Measurements from ENCODE around the gene COX15. TPM values are rescaled to one million over a fixed set of nuclear protein-coding genes. Genes with fewer than 3 reads are reported as not detected.

The COX15 gene
- total and polyA plus RNA-seq, 2 of the 8 experiments (the other 6 are each of a cell fraction or from before 2014, with no cell fraction given) = 17.5 to 36.6 TPM

DNA sequence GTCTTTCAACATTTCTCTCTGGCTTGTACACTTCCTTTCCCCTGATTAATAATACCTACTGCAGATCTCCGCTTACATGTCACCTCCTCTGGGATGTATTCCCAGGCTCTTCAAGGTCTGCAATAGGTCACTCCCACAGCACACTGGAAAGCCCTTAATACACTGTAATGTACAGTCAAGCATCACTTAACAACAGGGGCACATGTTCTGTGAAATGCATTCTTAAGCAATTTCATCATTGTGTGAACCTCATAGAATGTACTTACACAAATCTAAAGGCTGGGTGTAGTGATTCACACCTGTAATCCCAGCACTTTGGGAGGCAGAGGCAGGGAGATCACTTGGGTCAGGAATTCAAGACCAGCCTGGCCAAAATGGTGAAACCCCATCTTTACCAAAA is 1.9 kb downstream of the COX15 start:
- Histone ChIP-seq H3K79me1 (ENCODE audit: low read depth, low read length) (peaks cover 2% of the 10 kb centered on the region; the same call in 1 of the 2 replicates), H3K79me2 (ENCODE audit: control insufficient read depth in 1 of 2, insufficient read depth in 2 of 2, low read length in 2 of 2) (peaks cover 0 to 22% of the 10 kb centered on the region in 2 experiments; a peak in 2 of 4 replicates), H3K4me1 (replicated peaks in 1 of 4; ENCODE audit: control insufficient read depth in 3 of 4, insufficient read depth in 4 of 4, low read length in 3 of 4) (no peaks in the 10 kb centered on the region), H4K8ac (ENCODE audit: extremely low read depth, insufficient read depth, low read length) (no peak overlapping the region), H3K56ac (replicated peaks; ENCODE audit: insufficient read length, low read depth, low read length) (no peak overlapping the region), H3K14ac (ENCODE audit: insufficient read length) (no peak overlapping the region), H4K20me1 (replicated peaks in 1 of 2; ENCODE audit: control insufficient read depth in 1 of 2, insufficient read depth in 2 of 2, low read length in 2 of 2) (no peaks in the 10 kb centered on the region), H4K5ac (ENCODE audit: insufficient read length, low read depth, low read length) (no peak overlapping the region), H3K27ac (ENCODE audit: low read depth, low read length) (no peak overlapping the region), H2BK20ac (ENCODE audit: low read length) (no peak overlapping the region), H3K23me2 (ENCODE audit: low read depth, low read length) (no peaks in the 10 kb centered on the region), H3K4me2 (ENCODE audit: insufficient read depth in 1 of 2, low read depth in 2 of 2, low read length in 2 of 2) (no peak overlapping the region), H3K4ac (replicated peaks; ENCODE audit: insufficient read length, low read depth, low read length) (no peak overlapping the region), H2BK5ac (ENCODE audit: low read depth, low read length) (no peak overlapping the region), H4K91ac (replicated peaks; ENCODE audit: insufficient read length, low read length) (no peak overlapping the region), H2BK15ac (ENCODE audit: low read length) (no peak overlapping the region), H3K23ac (ENCODE audit: insufficient read length) (no peak overlapping the region), H3K36me3 (ENCODE audit: control insufficient read depth in 2 of 4, insufficient read depth in 4 of 4, low read length in 3 of 4) (peaks cover 4 to 23% (median 15%) of the 10 kb centered on the region in 4 experiments; a peak in 7 of 8 replicates), H2AFZ (ENCODE audit: low read length) (no peak overlapping the region), H3K18ac (ENCODE audit: extremely low read depth, low read length) (no peak overlapping the region), H2AK5ac (ENCODE audit: low read depth, low read length) (no peak overlapping the region), H3K27me3 (replicated peaks in 1 of 4; ENCODE audit: control insufficient read depth in 3 of 4, extremely low read depth in 1 of 4, insufficient read depth in 3 of 4, low read length in 3 of 4) (no peaks in the 10 kb centered on the region), H3K9me3 (ENCODE audit: insufficient read depth in 2 of 2, low read depth in 1 of 2, low read length in 1 of 2) (no peaks in the 10 kb centered on the region), H3K4me3 (ENCODE audit: extremely low read depth in 1 of 4, insufficient read depth in 2 of 4, low read depth in 3 of 4, low read length in 4 of 4) (no peak overlapping the region), H2BK120ac (replicated peaks; ENCODE audit: low read depth, low read length) (no peak overlapping the region), H3K9ac (replicated peaks in 1 of 4; ENCODE audit: extremely low read depth in 1 of 4, low read depth in 3 of 4, low read length in 3 of 4) (no peak overlapping the region), H2BK12ac (ENCODE audit: low read depth, low read length) (no peak overlapping the region)
- ChIA-PET CTCF (ENCODE audit: partially characterized antibody) (no interaction called here), POLR2A (ENCODE audit: partially characterized antibody) (interaction anchor here (0.6 kb wide), 1 partner anchor 12 kb away, joined by 3 read pairs; no protein-coding TSS in a partner anchor)
- no peak for FAIRE-seq
- WGBS, 2 experiments (ENCODE audit: extremely low coverage in 1 of 2, insufficient coverage in 1 of 2, insufficient read length in 1 of 2, insufficient replicate concordance in 2 of 2, low coverage in 1 of 2, low lambda C conversion rate in 2 of 2, missing lambda C conversion rate in 1 of 2) = 93% methylated on average over 1 of the region's 1 CpG; no CpG with 5 or more reads in 1 of the 2 experiments
- no peak for DNase-seq (ENCODE audit: low read depth in 1 of 2, low spot score in 2 of 2)
- no peak for TF ChIP-seq ATF3 (IDR thresholded peaks at IDR 0.05; ENCODE audit: insufficient read depth, low read depth, low read length)
- TF ChIP-seq GTF2F1 (IDR thresholded peaks at IDR 0.05; ENCODE audit: borderline replicate concordance, low read depth, low read length) = no peak
- TF ChIP-seq ASH2L (IDR thresholded peaks at IDR 0.05; ENCODE audit: low read length) = no peak
- TF ChIP-seq BACH1 (IDR thresholded peaks at IDR 0.05; ENCODE audit: low read length) = no peak
- no peak for TF ChIP-seq CHD1 (IDR thresholded peaks at IDR 0.05; ENCODE audit: low read depth, low read length)
- TF ChIP-seq, protein P1, sequence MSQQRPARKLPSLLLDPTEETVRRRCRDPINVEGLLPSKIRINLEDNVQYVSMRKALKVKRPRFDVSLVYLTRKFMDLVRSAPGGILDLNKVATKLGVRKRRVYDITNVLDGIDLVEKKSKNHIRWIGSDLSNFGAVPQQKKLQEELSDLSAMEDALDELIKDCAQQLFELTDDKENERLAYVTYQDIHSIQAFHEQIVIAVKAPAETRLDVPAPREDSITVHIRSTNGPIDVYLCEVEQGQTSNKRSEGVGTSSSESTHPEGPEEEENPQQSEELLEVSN (IDR thresholded peaks at IDR 0.05) = no peak
- no peak for TF ChIP-seq CBX8 (IDR thresholded peaks at IDR 0.05; ENCODE audit: borderline replicate concordance, low read depth, low read length)
- TF ChIP-seq BRCA1 (IDR thresholded peaks at IDR 0.05; ENCODE audit: low read depth, low read length) = no peak
- no peak for TF ChIP-seq CHD2 (IDR thresholded peaks at IDR 0.05; ENCODE audit: low read length)
- no peak for TF ChIP-seq GABPA (IDR thresholded peaks at IDR 0.05; ENCODE audit: borderline replicate concordance, insufficient read depth, low read length)
- TF ChIP-seq POLR2A (IDR thresholded peaks at IDR 0.05; ENCODE audit: control extremely low read depth in 1 of 2, low read depth in 2 of 2, low read length in 2 of 2) = no peak
- TF ChIP-seq JUN (IDR thresholded peaks at IDR 0.05; ENCODE audit: low read depth, low read length) = no peak
- no peak for TF ChIP-seq SP4 (IDR thresholded peaks at IDR 0.05; ENCODE audit: low read length)
- no peak for TF ChIP-seq SUZ12 (IDR thresholded peaks at IDR 0.05; ENCODE audit: low read length)
